IMR-90 (cell line): Measurements from ENCODE around the gene PEX11G. TPM values are rescaled to one million over a fixed set of nuclear protein-coding genes. Genes with fewer than 3 reads are reported as not detected.

Source experiments
- ATAC-seq: fragments of 200-7000 bp; cut with Tn5 transposase; 2 replicates; pipeline ENCODE4 v1.9.1; 2020; ENCODE audit warnings: low read depth, mild to moderate bottlenecking, moderate library complexity
- BruUV-seq: library from RNA; stranded (reverse); fragments of 400-500 nt; replicated peaks from 2 replicates; lab custom pipeline; 2021; lab: Mats Ljungman, UMichigan
- CTCF ChIA-PET: fragments of 300-600 bp; formaldehyde crosslinking; extraction: SDS; loops from one replicate; lab custom pipeline; 2021; ENCODE audit warnings: antibody characterized with exemption; lab: Yijun Ruan, JAX
- POLR2A ChIA-PET: fragments of 300-600 bp; sonication (Branson Sonifier 250); formaldehyde crosslinking; loops from one replicate; lab custom pipeline; 2022; ENCODE audit warnings: antibody characterized with exemption; ENCODE audit not compliant: unreplicated experiment; lab: Charles Lee
- DNase-seq: peaks from one replicate; pipeline ENCODE4 v3.0.0; 2013
- H2AFZ ChIP-seq: replicated peaks from 2 replicates; pipeline ENCODE3; 2013; ENCODE audit warnings: low read length, mild to moderate bottlenecking; ENCODE audit not compliant: poor library complexity
- H2AK5ac ChIP-seq: 2 replicates; pipeline ENCODE4 v1.6.1; 2013; ENCODE audit warnings: low read depth, low read length, inconsistent platforms
- H2AK9ac ChIP-seq: replicated peaks from 2 replicates; pipeline ENCODE3; 2013; ENCODE audit warnings: mild to moderate bottlenecking, low read depth, low read length, moderate library complexity; ENCODE audit not compliant: poor library complexity
- H2BK120ac ChIP-seq: 2 replicates; pipeline ENCODE4 v1.6.1; 2013; ENCODE audit warnings: low read depth, low read length, inconsistent platforms
- H2BK15ac ChIP-seq: 3 replicates; pipeline ENCODE4 v1.6.1; 2013; ENCODE audit warnings: low read depth, low read length, inconsistent platforms
- H2BK20ac ChIP-seq: 2 replicates; pipeline ENCODE4 v1.6.1; 2013; ENCODE audit warnings: low read depth, mild to moderate bottlenecking, inconsistent platforms, low read length, moderate library complexity
- H2BK5ac ChIP-seq: 2 replicates; pipeline ENCODE4 v1.6.1; 2013; ENCODE audit warnings: mild to moderate bottlenecking, low read depth, low read length, inconsistent platforms; ENCODE audit not compliant: poor library complexity, severe bottlenecking
- H3K14ac ChIP-seq: replicated peaks from 2 replicates; pipeline ENCODE4 v1.6.1; 2013; ENCODE audit warnings: low read depth, low read length, inconsistent platforms
- H3K18ac ChIP-seq: 2 replicates; pipeline ENCODE4 v1.6.1; 2013; ENCODE audit warnings: low read depth, low read length, control low read depth
- H3K23ac ChIP-seq: 2 replicates; pipeline ENCODE4 v1.6.1; 2013; ENCODE audit warnings: low read depth, low read length, inconsistent platforms
- H3K27ac ChIP-seq: 2 replicates; pipeline ENCODE4 v1.5.1; 2013; ENCODE audit warnings: mild to moderate bottlenecking, control low read depth, low read length; ENCODE audit not compliant: insufficient read depth
- H3K27me3 ChIP-seq: 2 replicates; pipeline ENCODE4 v1.6.1; 2013; ENCODE audit warnings: low read length; ENCODE audit not compliant: control insufficient read depth, insufficient read depth
- H3K36me3 ChIP-seq: 2 replicates; pipeline ENCODE4 v1.6.1; 2013; ENCODE audit warnings: low read length, mixed read lengths; ENCODE audit not compliant: control insufficient read depth, insufficient read depth
- H3K4ac ChIP-seq: 2 replicates; pipeline ENCODE4 v1.6.1; 2013; ENCODE audit warnings: low read depth, low read length, inconsistent platforms
- H3K4me1 ChIP-seq: 2 replicates; pipeline ENCODE4 v1.6.1; 2013; ENCODE audit warnings: low read length, mixed read lengths; ENCODE audit not compliant: control insufficient read depth, insufficient read depth
- H3K4me2 ChIP-seq: 2 replicates; pipeline ENCODE4 v1.6.1; 2013; ENCODE audit warnings: low read depth, mild to moderate bottlenecking, control low read depth, low read length, moderate library complexity
- H3K4me3 ChIP-seq: 2 replicates; pipeline ENCODE4 v1.5.1; 2013; ENCODE audit warnings: low read depth, mild to moderate bottlenecking, control low read depth, low read length, moderate library complexity; ENCODE audit not compliant: insufficient read depth
- H3K56ac ChIP-seq: 2 replicates; pipeline ENCODE4 v1.6.1; 2013; ENCODE audit warnings: low read length, inconsistent platforms; ENCODE audit not compliant: insufficient read depth; ENCODE audit errors: extremely low read depth
- H3K79me1 ChIP-seq, 2 experiments: 2 replicates each; pipeline ENCODE4 v1.6.1; 2013; ENCODE audit warnings: low read length in 2 of 2, inconsistent platforms in 1 of 2, low read depth in 1 of 2
- H3K9ac ChIP-seq: 2 replicates; pipeline ENCODE4 v1.6.1; 2013; ENCODE audit warnings: low read depth, low read length, control low read depth
- H3K9me1 ChIP-seq: 2 replicates; pipeline ENCODE4 v1.6.1; 2013; ENCODE audit warnings: low read length, inconsistent platforms; ENCODE audit not compliant: insufficient read depth
- H3K9me3 ChIP-seq: 2 replicates; pipeline ENCODE4 v1.6.1; 2013; ENCODE audit warnings: low read length; ENCODE audit not compliant: control insufficient read depth, insufficient read depth
- H4K20me1 ChIP-seq: 2 replicates; pipeline ENCODE4 v1.6.1; 2013; ENCODE audit warnings: low read length, inconsistent platforms; ENCODE audit not compliant: insufficient read depth
- H4K5ac ChIP-seq: 2 replicates; pipeline ENCODE4 v1.6.1; 2013; ENCODE audit warnings: mild to moderate bottlenecking, low read depth, low read length, control low read depth
- H4K8ac ChIP-seq, 2 experiments: 2 replicates each; pipeline ENCODE4 v1.6.1; 2013; ENCODE audit warnings: low read depth in 2 of 2, low read length in 2 of 2, control low read depth in 1 of 2, inconsistent platforms in 1 of 2
- H4K91ac ChIP-seq: 2 replicates; pipeline ENCODE4 v1.6.1; 2013; ENCODE audit warnings: low read depth, low read length, inconsistent platforms; ENCODE audit not compliant: insufficient read depth
- BHLHE40 ChIP-seq: fragments of 150-350 bp; IDR thresholded peaks from 2 replicates; pipeline ENCODE4 v1.6.1; 2016; ENCODE audit warnings: mild to moderate bottlenecking, low read depth, low read length
- CEBPB ChIP-seq: IDR thresholded peaks from 2 replicates; pipeline ENCODE4 v1.6.1; 2012; ENCODE audit warnings: low read depth, low read length, improper control_type of control experiment
- CHD1 ChIP-seq: IDR thresholded peaks from 2 replicates; pipeline ENCODE4 v1.6.1; 2012; ENCODE audit warnings: low read depth, low read length, improper control_type of control experiment
- ELK1 ChIP-seq: fragments of 150-350 bp; IDR thresholded peaks from 2 replicates; pipeline ENCODE4 v1.6.1; 2016; ENCODE audit warnings: low read depth, mild to moderate bottlenecking, low read length, moderate library complexity, borderline replicate concordance
- FOS ChIP-seq: fragments of 150-350 bp; IDR thresholded peaks from 2 replicates; pipeline ENCODE4 v1.6.1; 2016; ENCODE audit warnings: low read depth, low read length
- MAFK ChIP-seq: IDR thresholded peaks from 2 replicates; pipeline ENCODE4 v1.6.1; 2012; ENCODE audit warnings: low read depth, low read length, improper control_type of control experiment
- MAZ ChIP-seq: IDR thresholded peaks from 2 replicates; pipeline ENCODE4 v1.6.1; 2012; ENCODE audit warnings: low read depth, mild to moderate bottlenecking, low read length, improper control_type of control experiment, moderate library complexity, borderline replicate concordance
- MXI1 ChIP-seq: IDR thresholded peaks from 2 replicates; pipeline ENCODE4 v1.6.1; 2012; ENCODE audit warnings: low read depth, mild to moderate bottlenecking, low read length, moderate library complexity, borderline replicate concordance
- NFE2L2 ChIP-seq: fragments of 150-350 bp; IDR thresholded peaks from 2 replicates; pipeline ENCODE4 v1.6.1; 2016; ENCODE audit warnings: low read depth, mild to moderate bottlenecking, low read length
- POLR2A ChIP-seq: IDR thresholded peaks from 2 replicates; pipeline ENCODE4 v1.6.1; 2012; ENCODE audit warnings: mild to moderate bottlenecking, low read depth, low read length
- RCOR1 ChIP-seq: IDR thresholded peaks from 2 replicates; pipeline ENCODE4 v1.6.1; 2012; ENCODE audit warnings: mild to moderate bottlenecking, low read length, improper control_type of control experiment; ENCODE audit not compliant: insufficient replicate concordance
- RFX5 ChIP-seq: IDR thresholded peaks from 2 replicates; pipeline ENCODE4 v1.8.0; 2012; ENCODE audit warnings: low read depth, mild to moderate bottlenecking, low read length, moderate library complexity
- SMC3 ChIP-seq: fragments of 150-350 bp; IDR thresholded peaks from 2 replicates; pipeline ENCODE4 v1.6.1; 2016; ENCODE audit warnings: low read depth, mild to moderate bottlenecking, antibody characterized with exemption, low read length, moderate library complexity
- WGBS, 2 experiments: methylation state at CpG; one replicate each; pipeline versions ENCODE4 v1.1.5 to v1.1.7; 2013; ENCODE audit warnings: missing lambda C conversion rate in 2 of 2; ENCODE audit not compliant: insufficient read length in 1 of 2; ENCODE audit errors: extremely low coverage in 2 of 2; 5-methylcytosine and 5-hydroxymethylcytosine counted together
- dilution Hi-C: fragments of 300-500 bp; cut with HindIII; formaldehyde crosslinking; loops from one replicate; pipeline ENCODE4 v1.14.3; 2018; ENCODE audit warnings: low sequenced_read_pairs; ENCODE audit not compliant: unreplicated experiment
- in situ Hi-C: fragments of 300-500 bp; cut with MboI; formaldehyde crosslinking; loops from 3 replicates; pipeline ENCODE4 v1.14.3; 2019; ENCODE audit warnings: low sequenced_read_pairs, inconsistent platforms, mixed read lengths
- intact Hi-C: fragments of 100-400 bp; cut with micrococcal nuclease; formaldehyde crosslinking; loops from 2 replicates; pipeline ENCODE4 v1.10.0; 2022
- polyA plus RNA-seq, 3 experiments: library from polyadenylated mRNA; depleted of rRNA; stranded (reverse); fragments of >200 nt; gene quantifications; 2 replicates each; pipeline ENCODE4 v1.2.3, GENCODE V29; 2012; ENCODE audit warnings: low replicate concordance in 1 of 3
- total RNA-seq: library from RNA; depleted of rRNA; stranded (reverse); fragments of >200 nt; gene quantifications from 2 replicates; pipeline ENCODE4 v1.2.3, GENCODE V29; 2012
- TF ChIP-seq, protein P1 (sequence below): fragments of 150-350 bp; IDR thresholded peaks from 2 replicates; pipeline ENCODE4 v1.6.1; 2017; ENCODE audit warnings: mild to moderate bottlenecking, antibody characterized with exemption, low read length, low read depth
- TF ChIP-seq, protein P2 (sequence below): conservative IDR thresholded peaks from 2 replicates; pipeline ENCODE4 v1.5.1; 2012; ENCODE audit warnings: mild to moderate bottlenecking, low read depth, low read length, improper control_type of control experiment

PEX11G gene
- total and polyA plus RNA-seq, 2 of the 4 experiments (the other 2 are of a cell fraction): 0.72 to 1.7 TPM

- intact Hi-C loops: no loop called here
- Histone ChIP-seq H3K79me1 (no peaks in the 10 kb centered on the region), H3K4me2 (no peak overlapping the region), H3K9ac (no peak overlapping the region), H4K20me1 (no peaks in the 10 kb centered on the region), H3K4me1 (peaks cover 2% of the 10 kb centered on the region; the same call in 1 of the 2 replicates), H3K9me3 (no peaks in the 10 kb centered on the region; the same call in 1 of the 2 replicates), H3K14ac (no peak overlapping the region), H3K23ac (no peak overlapping the region), H3K27ac (no peak overlapping the region), H4K5ac (no peak overlapping the region), H2AFZ (no peak overlapping the region), H3K18ac (no peak overlapping the region), H3K4me3 (no peak overlapping the region), H2BK20ac (no peak overlapping the region), H3K9me1 (no peaks in the 10 kb centered on the region), H4K91ac (no peak overlapping the region), H2AK9ac (peak overlapping the region; percentile 7), H4K8ac (no peak overlapping the region), H3K36me3 (peaks cover 8% of the 10 kb centered on the region; the same call in 1 of the 2 replicates), H2BK15ac (no peak overlapping the region), H3K56ac (no peak overlapping the region), H3K4ac (no peak overlapping the region), H3K27me3 (no peaks in the 10 kb centered on the region), H2BK5ac (no peak overlapping the region), H2AK5ac (no peak overlapping the region), H2BK120ac (no peak overlapping the region)
- ATAC-seq (no peak), DNase-seq (no peak)
- in situ Hi-C loops: no loop called here
- ChIA-PET POLR2A (no interaction called here), CTCF (no interaction called here)
- 40% methylated on average over 1 of the region's 35 CpGs; no CpG with 5 or more reads in 1 of the 2 experiments for WGBS, 2 experiments
- no TSS peak for BruUV-seq
- TF ChIP-seq NFE2L2: no peak
- TF ChIP-seq MXI1: no peak
- TF ChIP-seq RFX5: no peak
- TF ChIP-seq, protein P1, sequence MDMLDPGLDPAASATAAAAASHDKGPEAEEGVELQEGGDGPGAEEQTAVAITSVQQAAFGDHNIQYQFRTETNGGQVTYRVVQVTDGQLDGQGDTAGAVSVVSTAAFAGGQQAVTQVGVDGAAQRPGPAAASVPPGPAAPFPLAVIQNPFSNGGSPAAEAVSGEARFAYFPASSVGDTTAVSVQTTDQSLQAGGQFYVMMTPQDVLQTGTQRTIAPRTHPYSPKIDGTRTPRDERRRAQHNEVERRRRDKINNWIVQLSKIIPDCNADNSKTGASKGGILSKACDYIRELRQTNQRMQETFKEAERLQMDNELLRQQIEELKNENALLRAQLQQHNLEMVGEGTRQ: no peak
- no peak for TF ChIP-seq MAFK
- no peak for TF ChIP-seq POLR2A
- TF ChIP-seq CEBPB: no peak
- no peak for TF ChIP-seq MAZ
- no peak for TF ChIP-seq CHD1
- TF ChIP-seq BHLHE40: no peak
- no peak for TF ChIP-seq RCOR1
- no peak for TF ChIP-seq FOS
- TF ChIP-seq, protein P2, sequence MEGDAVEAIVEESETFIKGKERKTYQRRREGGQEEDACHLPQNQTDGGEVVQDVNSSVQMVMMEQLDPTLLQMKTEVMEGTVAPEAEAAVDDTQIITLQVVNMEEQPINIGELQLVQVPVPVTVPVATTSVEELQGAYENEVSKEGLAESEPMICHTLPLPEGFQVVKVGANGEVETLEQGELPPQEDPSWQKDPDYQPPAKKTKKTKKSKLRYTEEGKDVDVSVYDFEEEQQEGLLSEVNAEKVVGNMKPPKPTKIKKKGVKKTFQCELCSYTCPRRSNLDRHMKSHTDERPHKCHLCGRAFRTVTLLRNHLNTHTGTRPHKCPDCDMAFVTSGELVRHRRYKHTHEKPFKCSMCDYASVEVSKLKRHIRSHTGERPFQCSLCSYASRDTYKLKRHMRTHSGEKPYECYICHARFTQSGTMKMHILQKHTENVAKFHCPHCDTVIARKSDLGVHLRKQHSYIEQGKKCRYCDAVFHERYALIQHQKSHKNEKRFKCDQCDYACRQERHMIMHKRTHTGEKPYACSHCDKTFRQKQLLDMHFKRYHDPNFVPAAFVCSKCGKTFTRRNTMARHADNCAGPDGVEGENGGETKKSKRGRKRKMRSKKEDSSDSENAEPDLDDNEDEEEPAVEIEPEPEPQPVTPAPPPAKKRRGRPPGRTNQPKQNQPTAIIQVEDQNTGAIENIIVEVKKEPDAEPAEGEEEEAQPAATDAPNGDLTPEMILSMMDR: no peak
- TF ChIP-seq ELK1: no peak
- no peak for TF ChIP-seq SMC3
- dilution Hi-C loops: no loop called here
Observed at GRCh38 chr19:7476777-7477494, 11.9 kb downstream of the PEX11G start.
